Panc1 (cell line): Measurements from ENCODE around the gene CYP2S1. TPM values are rescaled to one million over a fixed set of nuclear protein-coding genes. Genes with fewer than 3 reads are reported as not detected.

Experiments used
- ATAC-seq: fragments of 200-7000 bp; cut with Tn5 transposase; 2 replicates; pipeline ENCODE4 v1.9.1; 2020; ENCODE audit warnings: mild to moderate bottlenecking, moderate library complexity
- Bru-seq: library from RNA; stranded (reverse); fragments of 400-500 nt; gene quantifications from one replicate; lab custom pipeline; 2021; lab: Mats Ljungman, UMichigan
- BruChase-seq, 2 experiments: library from RNA; stranded (reverse); fragments of 400-500 nt; gene quantifications; one replicate each; lab custom pipeline; 2021; lab: Mats Ljungman, UMichigan
- BruUV-seq: library from RNA; stranded (reverse); fragments of 400-500 nt; replicated peaks from 2 replicates; lab custom pipeline; 2021; lab: Mats Ljungman, UMichigan
- CTCF ChIA-PET: fragments of 300-600 bp; sonication (Branson Sonifier 250); formaldehyde crosslinking; loops from one replicate; lab custom pipeline; 2022; ENCODE audit warnings: antibody characterized with exemption; lab: Charles Lee
- POLR2A ChIA-PET: fragments of 300-600 bp; sonication (Branson Sonifier 250); formaldehyde crosslinking; loops from one replicate; lab custom pipeline; 2022; ENCODE audit warnings: antibody characterized with exemption; lab: Charles Lee
- DNase-seq: peaks from one replicate; pipeline ENCODE4 v3.0.0-alpha.2; 2010; ENCODE audit warnings: low read depth, low spot score
- H3K27ac ChIP-seq: 2 replicates; pipeline ENCODE4 v1.5.1; 2011; ENCODE audit warnings: mild to moderate bottlenecking, low read length, inconsistent platforms
- H3K27me3 ChIP-seq: fragments of 200-500 bp; sonication (Bioruptor generic); 2 replicates; pipeline ENCODE4 v1.6.0; 2014; ENCODE audit warnings: low read length, inconsistent platforms; ENCODE audit not compliant: control insufficient read depth, insufficient read depth
- H3K36me3 ChIP-seq: fragments of 200-500 bp; sonication (Bioruptor generic); 2 replicates; pipeline ENCODE4 v1.5.1; 2014; ENCODE audit warnings: inconsistent platforms, mild to moderate bottlenecking, low read length, moderate library complexity; ENCODE audit not compliant: control insufficient read depth, insufficient read depth
- H3K4me1 ChIP-seq: 2 replicates; pipeline ENCODE4 v1.5.1; 2011; ENCODE audit warnings: inconsistent platforms, mild to moderate bottlenecking, low read length, moderate library complexity; ENCODE audit not compliant: control insufficient read depth, insufficient read depth
- H3K4me3 ChIP-seq, 2 experiments: 2 replicates each; pipeline ENCODE4 v1.5.1; 2011 to 2012; ENCODE audit warnings: low read depth in 2 of 2, low read length in 2 of 2, mild to moderate bottlenecking in 2 of 2, inconsistent platforms in 1 of 2, moderate library complexity in 1 of 2
- H3K9me3 ChIP-seq: fragments of 200-500 bp; sonication (Bioruptor generic); 2 replicates; pipeline ENCODE4 v1.5.1; 2014; ENCODE audit warnings: low read depth, mild to moderate bottlenecking, inconsistent platforms, low read length, moderate library complexity; ENCODE audit not compliant: control insufficient read depth, insufficient read depth
- CTCF ChIP-seq: fragments of 450-650 bp; IDR thresholded peaks from 2 replicates; pipeline ENCODE4 v1.5.1; 2017; ENCODE audit warnings: mild to moderate bottlenecking
- POLR2AphosphoS5 ChIP-seq: IDR thresholded peaks from 2 replicates; pipeline ENCODE4 v1.6.1; 2012; ENCODE audit warnings: mild to moderate bottlenecking, low read depth, low read length, moderate library complexity
- REST ChIP-seq, 2 experiments: IDR thresholded peaks; 2 replicates each; pipeline ENCODE4 v1.6.1; 2011 to 2012; ENCODE audit warnings: low read depth in 2 of 2, control low read depth in 1 of 2, low read length in 1 of 2, mild to moderate bottlenecking in 1 of 2, moderate library complexity in 1 of 2; ENCODE audit not compliant: insufficient read depth in 1 of 2
- SIN3A ChIP-seq: IDR thresholded peaks from 2 replicates; pipeline ENCODE4 v1.6.1; 2012; ENCODE audit warnings: low read depth, mild to moderate bottlenecking, low read length, moderate library complexity, borderline replicate concordance; ENCODE audit not compliant: insufficient read depth
- TCF7L2 ChIP-seq: IDR thresholded peaks from 2 replicates; pipeline ENCODE4 v1.6.1; 2011; ENCODE audit warnings: mild to moderate bottlenecking, low read depth, low read length, inconsistent platforms
- in situ Hi-C: cut with HindIII; loops from 2 replicates; pipeline ENCODE4 v1.10.0; 2016; ENCODE audit warnings: low sequenced_read_pairs, low pct_unique_long_range_greater_than_20kb
- intact Hi-C: fragments of 100-400 bp; cut with micrococcal nuclease; formaldehyde crosslinking; loops from one replicate; pipeline ENCODE4 v1.10.0; 2022; ENCODE audit not compliant: unreplicated experiment
- long read RNA-seq: library from polyadenylated mRNA; unstranded; transcript quantifications from one replicate; pipeline ENCODE4 v2.0.0, GENCODE V29; 2021; ENCODE audit not compliant: unreplicated experiment
- polyA plus RNA-seq: library from polyadenylated mRNA; unstranded; fragments of >200 nt; gene quantifications from one replicate; pipeline ENCODE4 v1.2.1, GENCODE V29; 2012; ENCODE audit warnings: missing spikeins; ENCODE audit not compliant: insufficient read length
- total RNA-seq: library from RNA; stranded (reverse); gene quantifications from one replicate; pipeline ENCODE4 v1.2.1, GENCODE V29; 2021; ENCODE audit not compliant: unreplicated experiment

CYP2S1 gene, protein sequence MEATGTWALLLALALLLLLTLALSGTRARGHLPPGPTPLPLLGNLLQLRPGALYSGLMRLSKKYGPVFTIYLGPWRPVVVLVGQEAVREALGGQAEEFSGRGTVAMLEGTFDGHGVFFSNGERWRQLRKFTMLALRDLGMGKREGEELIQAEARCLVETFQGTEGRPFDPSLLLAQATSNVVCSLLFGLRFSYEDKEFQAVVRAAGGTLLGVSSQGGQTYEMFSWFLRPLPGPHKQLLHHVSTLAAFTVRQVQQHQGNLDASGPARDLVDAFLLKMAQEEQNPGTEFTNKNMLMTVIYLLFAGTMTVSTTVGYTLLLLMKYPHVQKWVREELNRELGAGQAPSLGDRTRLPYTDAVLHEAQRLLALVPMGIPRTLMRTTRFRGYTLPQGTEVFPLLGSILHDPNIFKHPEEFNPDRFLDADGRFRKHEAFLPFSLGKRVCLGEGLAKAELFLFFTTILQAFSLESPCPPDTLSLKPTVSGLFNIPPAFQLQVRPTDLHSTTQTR
- total RNA-seq = 8.5 TPM
- 10.0 TPM for polyA plus RNA-seq
- Bru-seq, nascent RNA = percentile 37 among the genes with signal in this experiment
- percentile 34 among the genes with signal in this experiment for BruChase-seq, experiment 1, labeled RNA remaining after a 2-hour chase
- BruChase-seq, experiment 2, labeled RNA remaining after a 6-hour chase = percentile 46 among the genes with signal in this experiment
- long read RNA-seq, partial matches to known transcripts = 4 of 9 reads
- long read RNA-seq, other reads (novel, unspliced or antisense) = 4 of 9 reads

DNA sequence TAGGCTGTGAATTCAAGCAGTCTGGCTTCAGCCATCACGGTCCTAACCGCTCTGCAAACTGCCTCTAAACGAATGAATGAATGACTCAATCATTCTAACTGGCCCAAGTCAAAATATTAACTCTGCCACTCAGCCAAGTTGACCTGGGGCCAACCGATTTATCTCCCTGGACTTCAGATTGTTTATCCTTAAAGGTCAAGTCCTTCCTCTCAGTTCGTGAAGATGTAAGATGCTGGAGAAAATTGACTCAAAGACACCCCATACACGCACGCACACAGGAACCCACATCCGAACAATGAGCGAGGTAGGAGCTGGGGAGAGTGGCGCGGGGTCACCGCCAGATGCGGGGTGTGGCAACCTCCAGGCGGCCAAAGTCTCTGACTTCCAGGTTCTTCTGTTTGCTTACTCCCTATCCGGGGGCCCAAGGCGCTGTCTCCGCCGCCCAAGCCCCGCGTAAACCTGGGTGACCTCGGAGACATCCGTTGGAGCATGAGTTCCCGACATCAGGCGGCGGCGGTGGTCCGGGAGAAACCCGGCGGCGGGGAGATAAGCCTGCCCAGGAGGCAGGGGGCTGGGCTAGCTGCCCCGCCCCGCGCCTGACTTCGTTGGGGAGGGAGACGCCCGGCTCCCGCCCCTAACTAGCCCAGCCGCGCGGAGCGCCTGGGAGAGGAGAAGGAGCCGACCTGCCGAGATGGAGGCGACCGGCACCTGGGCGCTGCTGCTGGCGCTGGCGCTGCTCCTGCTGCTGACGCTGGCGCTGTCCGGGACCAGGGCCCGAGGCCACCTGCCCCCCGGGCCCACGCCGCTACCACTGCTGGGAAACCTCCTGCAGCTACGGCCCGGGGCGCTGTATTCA is at the start of gene CYP2S1:
Gene CYP2S1, plus strand, starts transcription at position 646 of the 856 bp plus-strand sequence. Its CDS starts 46 bp downstream, at position 692.
- peak; percentile 89 for ATAC-seq
- in situ Hi-C loops = no loop called here

More for the DNA sequence above, at the start of gene CYP2S1:
- Histone ChIP-seq H3K36me3 (no peaks in the 10 kb centered on the region; the same call in 1 of the 2 replicates), H3K4me1 (no peaks in the 10 kb centered on the region; the same call in none of the 2 replicates), H3K9me3 (no peaks in the 10 kb centered on the region), H3K27ac (peak within 1 kb of the TSS; percentile 39), H3K4me3 (peak within 1 kb of the TSS; percentile 55 to 68), H3K27me3 (no peaks in the 10 kb centered on the region)
- no peak for DNase-seq
- CTCF ChIA-PET = interaction anchor here (0.5 kb wide), 1 partner anchor 11 kb away, joined by 3 read pairs; no protein-coding TSS in a partner anchor
- POLR2A ChIA-PET = interaction anchor here (0.5 to 0.6 kb wide), 2 partner anchors 16 to 21 kb away, joined by 3 to 9 read pairs; no protein-coding TSS in a partner anchor
- intact Hi-C loops = no loop called here
- no peak for TF ChIP-seq SIN3A
- no peak for TF ChIP-seq TCF7L2
- no peak for TF ChIP-seq REST (IDR thresholded peaks at IDR 0.05; ENCODE audit: insufficient read depth in 1 of 2, low read depth in 2 of 2, low read length in 1 of 2)
- no peak for TF ChIP-seq CTCF
- TF ChIP-seq POLR2AphosphoS5 = no peak
- BruUV-seq = no TSS peak
